ENCODE data around the gene NDUFAF2.

Gene NDUFAF2

DNA sequence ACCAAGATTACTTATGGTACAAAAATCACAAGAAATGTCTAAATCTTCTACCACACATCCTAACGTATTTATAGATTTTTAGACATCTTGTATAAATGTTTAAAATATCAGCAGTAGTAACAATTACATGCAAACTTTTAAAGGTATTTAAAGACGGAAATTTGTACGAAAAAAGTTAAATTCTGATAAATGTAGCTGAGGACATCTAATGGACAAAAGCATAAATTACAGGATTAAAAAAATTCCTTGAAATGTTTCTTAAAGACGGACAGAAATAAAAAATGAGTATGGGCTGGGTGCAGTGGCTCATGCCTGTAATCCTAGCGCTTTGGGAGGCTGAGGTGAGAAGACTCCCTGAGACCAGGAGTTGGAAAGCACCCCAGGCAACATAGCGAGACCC is 16.0 kb upstream of the NDUFAF2 start:
- H3K4me3 ChIP-seq (replicated peaks; ENCODE audit: low read depth, low read length), result no peak overlapping the region
- TF ChIP-seq, protein P1, sequence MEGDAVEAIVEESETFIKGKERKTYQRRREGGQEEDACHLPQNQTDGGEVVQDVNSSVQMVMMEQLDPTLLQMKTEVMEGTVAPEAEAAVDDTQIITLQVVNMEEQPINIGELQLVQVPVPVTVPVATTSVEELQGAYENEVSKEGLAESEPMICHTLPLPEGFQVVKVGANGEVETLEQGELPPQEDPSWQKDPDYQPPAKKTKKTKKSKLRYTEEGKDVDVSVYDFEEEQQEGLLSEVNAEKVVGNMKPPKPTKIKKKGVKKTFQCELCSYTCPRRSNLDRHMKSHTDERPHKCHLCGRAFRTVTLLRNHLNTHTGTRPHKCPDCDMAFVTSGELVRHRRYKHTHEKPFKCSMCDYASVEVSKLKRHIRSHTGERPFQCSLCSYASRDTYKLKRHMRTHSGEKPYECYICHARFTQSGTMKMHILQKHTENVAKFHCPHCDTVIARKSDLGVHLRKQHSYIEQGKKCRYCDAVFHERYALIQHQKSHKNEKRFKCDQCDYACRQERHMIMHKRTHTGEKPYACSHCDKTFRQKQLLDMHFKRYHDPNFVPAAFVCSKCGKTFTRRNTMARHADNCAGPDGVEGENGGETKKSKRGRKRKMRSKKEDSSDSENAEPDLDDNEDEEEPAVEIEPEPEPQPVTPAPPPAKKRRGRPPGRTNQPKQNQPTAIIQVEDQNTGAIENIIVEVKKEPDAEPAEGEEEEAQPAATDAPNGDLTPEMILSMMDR (IDR thresholded peaks at IDR 0.05; ENCODE audit: low read depth, low read length, missing control alignments), result peak; percentile 3
- no peak for DNase-seq (ENCODE audit: extremely low read depth, low read depth)

DNA sequence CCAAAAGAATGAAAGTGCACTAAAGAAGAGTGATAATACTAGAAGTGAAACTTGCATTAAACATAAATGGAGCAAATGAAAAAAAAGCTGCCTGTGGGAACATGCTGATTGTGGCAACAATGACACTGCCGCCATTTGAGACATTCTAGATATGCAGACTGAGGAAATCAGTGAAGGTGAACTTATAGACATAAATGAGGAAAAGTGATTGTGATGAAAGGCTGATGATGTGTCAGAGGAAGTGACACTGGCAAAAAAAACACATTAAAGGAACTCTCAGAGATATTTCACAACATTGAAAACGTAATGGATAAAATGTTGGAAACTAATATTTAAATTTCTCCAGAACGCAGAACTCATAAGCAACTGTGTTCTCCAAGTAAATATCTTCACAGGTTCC is 1.4 kb upstream of the NDUFAF2 start:
- TF ChIP-seq, protein P1 (IDR thresholded peaks at IDR 0.05; ENCODE audit: low read depth, low read length, missing control alignments), result no peak

DNA sequence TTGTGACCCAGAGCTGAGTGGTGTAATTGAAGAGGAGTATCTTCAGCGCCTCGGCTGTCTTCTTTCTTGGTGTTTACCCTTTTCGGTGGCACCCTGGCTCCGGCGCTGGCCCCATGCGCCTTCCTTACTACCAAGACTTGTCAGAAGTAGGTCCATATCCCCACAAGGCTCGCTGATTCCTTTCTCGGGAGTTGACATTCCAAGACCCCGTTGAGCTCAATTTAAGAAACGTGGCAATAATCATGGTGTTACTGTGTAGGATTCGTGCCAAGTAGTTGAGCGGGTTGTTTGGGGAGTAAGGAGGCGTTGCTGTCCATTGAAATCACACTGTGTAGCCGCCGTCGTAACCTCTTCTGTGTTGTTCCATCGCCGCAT is 795 bp downstream of the NDUFAF2 start:
- DNase-seq (ENCODE audit: extremely low read depth, low read depth), result no peak
- TF ChIP-seq, protein P1 (IDR thresholded peaks at IDR 0.05; ENCODE audit: low read depth, low read length, missing control alignments), result no peak
- peak overlapping the region; percentile 74 for H3K4me3 ChIP-seq (replicated peaks; ENCODE audit: low read depth, low read length)

More for the DNA sequence above, 1.4 kb upstream of the NDUFAF2 start:
- peak overlapping the region; percentile 74 for H3K4me3 ChIP-seq (replicated peaks; ENCODE audit: low read depth, low read length)
- no peak for DNase-seq (ENCODE audit: extremely low read depth, low read depth)

DNA sequence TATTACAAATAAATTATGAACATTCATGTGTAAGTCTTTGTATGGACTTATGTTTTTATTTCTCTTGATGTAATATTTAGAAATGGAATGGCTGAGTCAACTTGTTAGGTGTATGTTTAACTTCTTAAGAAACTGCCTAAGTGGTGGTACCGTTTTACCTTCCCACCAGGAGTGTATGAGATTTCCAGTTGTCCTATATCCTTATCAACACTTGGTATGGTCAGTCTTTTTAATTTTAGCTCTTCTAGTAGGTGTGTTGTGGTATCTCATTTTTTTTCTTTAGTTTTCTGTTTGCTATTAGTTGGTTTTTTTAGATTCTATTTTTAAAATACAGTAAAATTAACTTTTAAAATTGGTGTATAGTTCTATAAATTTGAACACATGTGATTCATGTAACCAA is 3.7 kb downstream of the NDUFAF2 start:
- no peak for DNase-seq (ENCODE audit: extremely low read depth, low read depth)
- TF ChIP-seq, protein P1 (IDR thresholded peaks at IDR 0.05; ENCODE audit: low read depth, low read length, missing control alignments), result no peak
- H3K4me3 ChIP-seq (replicated peaks; ENCODE audit: low read depth, low read length), result no peak overlapping the region

DNA sequence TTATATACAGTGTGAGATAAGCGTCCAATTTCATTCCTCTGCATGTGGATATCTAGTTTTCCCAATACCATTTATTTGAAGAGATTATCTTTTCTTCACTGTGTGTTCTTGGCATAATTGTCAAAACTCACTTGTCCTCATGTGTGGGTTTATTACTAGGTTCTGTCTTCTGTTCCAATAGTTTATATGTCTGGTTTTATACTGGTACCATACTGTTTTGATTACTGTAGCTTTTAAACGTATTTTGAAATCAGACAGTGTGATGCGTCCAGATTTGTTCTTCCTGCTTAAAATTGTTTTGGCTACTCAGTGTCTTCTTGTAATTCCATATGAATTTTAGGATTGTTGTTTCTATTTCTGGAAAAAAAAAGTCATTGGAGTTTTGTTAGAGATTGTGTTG is 10.2 kb downstream of the NDUFAF2 start:
- no peak for DNase-seq (ENCODE audit: extremely low read depth, low read depth)
- TF ChIP-seq, protein P1 (IDR thresholded peaks at IDR 0.05; ENCODE audit: low read depth, low read length, missing control alignments), result no peak
- H3K4me3 ChIP-seq (replicated peaks; ENCODE audit: low read depth, low read length), result no peak overlapping the region

DNA sequence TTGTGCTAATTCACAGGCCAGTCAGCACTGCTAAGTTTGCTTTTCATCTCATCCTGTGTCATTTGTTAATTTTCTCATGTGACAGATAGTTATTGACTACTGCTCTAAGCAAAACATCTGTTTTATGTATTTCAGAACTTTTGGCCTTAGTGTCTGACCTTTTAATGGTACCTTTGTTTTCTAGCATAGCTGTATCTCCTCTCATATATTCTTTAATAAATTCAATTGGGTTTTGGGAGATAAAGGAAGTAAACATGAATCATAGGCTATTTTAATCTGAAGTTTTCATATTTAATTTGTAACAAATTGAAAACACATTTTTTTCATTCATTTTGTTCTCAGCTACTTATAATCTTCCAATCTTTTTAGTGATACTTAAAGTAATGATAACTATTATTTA is 13.1 kb downstream of the NDUFAF2 start:
- no peak overlapping the region for H3K4me3 ChIP-seq (replicated peaks; ENCODE audit: low read depth, low read length)
- DNase-seq (ENCODE audit: extremely low read depth, low read depth), result no peak
- TF ChIP-seq, protein P1 (IDR thresholded peaks at IDR 0.05; ENCODE audit: low read depth, low read length, missing control alignments), result no peak

DNA sequence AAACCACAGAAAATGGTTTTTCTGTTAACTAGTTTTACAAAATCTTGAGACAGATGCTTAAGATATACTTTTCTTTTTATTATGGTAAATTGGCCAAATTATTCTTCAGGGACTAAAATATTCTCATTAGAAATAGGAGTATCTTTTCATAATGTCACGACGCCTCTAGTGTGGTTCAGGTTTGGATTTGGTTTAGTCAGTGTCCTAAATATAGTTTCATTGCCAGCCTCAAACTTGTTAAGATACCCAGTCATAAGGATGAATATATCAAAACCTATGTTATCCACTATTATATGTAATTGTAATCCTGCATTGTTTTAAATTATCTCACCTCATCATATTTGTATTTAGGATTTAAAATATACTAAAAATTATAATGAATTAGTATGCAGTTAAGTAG is 13.7 kb downstream of the NDUFAF2 start:
- TF ChIP-seq, protein P1 (IDR thresholded peaks at IDR 0.05; ENCODE audit: low read depth, low read length, missing control alignments), result no peak
- no peak overlapping the region for H3K4me3 ChIP-seq (replicated peaks; ENCODE audit: low read depth, low read length)
- DNase-seq (ENCODE audit: extremely low read depth, low read depth), result no peak

All from HFF-Myc (cell line).